Psoas muscle (tissue), 8 donors: ENCODE results near the gene ATP6V0E1. TPM values are rescaled to one million over a fixed set of nuclear protein-coding genes. Genes with fewer than 3 reads are reported as not detected.

Experiments used
- ATAC-seq, 4 donors: fragments of 200-7000 bp; cut with Tn5 transposase; one replicate each; pipeline ENCODE4 v1.9.1; 2020; ENCODE audit warnings: moderate library complexity in 3 of 4, mild to moderate bottlenecking in 2 of 4
- DNase-seq, 2 donors: peaks; one replicate each; pipeline ENCODE4 v3.0.0-alpha.2; 2020
- H3K27ac ChIP-seq: fragments of 200-600 bp; one replicate; pipeline ENCODE4 v1.8.0; 2022
- H3K27me3 ChIP-seq, 3 donors: fragments of 200-600 bp in 1 of 3; one replicate each; pipeline versions ENCODE4 v1.6.1 to v1.8.0; 2013 to 2022; ENCODE audit warnings: low read length in 2 of 3, mild to moderate bottlenecking in 2 of 3, moderate library complexity in 1 of 3; ENCODE audit not compliant: insufficient read depth in 3 of 3
- H3K36me3 ChIP-seq, 2 donors: fragments of 200-600 bp in 1 of 2; one replicate each; pipeline versions ENCODE4 v1.6.1 to v1.8.0; 2013 to 2022; ENCODE audit warnings: low read depth in 1 of 2, mild to moderate bottlenecking in 1 of 2, moderate library complexity in 1 of 2; ENCODE audit not compliant: insufficient read depth in 1 of 2
- H3K4me1 ChIP-seq: fragments of 200-600 bp; one replicate; pipeline ENCODE4 v1.8.0; 2022
- H3K4me3 ChIP-seq: fragments of 200-600 bp; one replicate; pipeline ENCODE4 v1.8.0; 2022; ENCODE audit warnings: mild to moderate bottlenecking
- H3K9me3 ChIP-seq: fragments of 200-600 bp; one replicate; pipeline ENCODE4 v1.8.0; 2022
- WGBS, 3 donors: extraction: QIAGEN DNeasy Blood & Tissue Kit; methylation state at CpG; one replicate each; pipeline versions ENCODE4 v1.1.6 to v1.1.7; 2013; 5-methylcytosine and 5-hydroxymethylcytosine counted together
- intact Hi-C, 2 donors: fragments of 100-400 bp; cut with DNase I; formaldehyde crosslinking; loops; one replicate each; pipeline versions ENCODE4 v1.11.0 to v1.14.2; 2022
- polyA plus RNA-seq, 3 donors: library from polyadenylated mRNA; stranded (reverse); fragments of 200-250 nt; gene quantifications; one replicate each; pipeline ENCODE4 v1.2.3, GENCODE V29; 2013
- total RNA-seq, 4 donors: library from RNA; stranded (reverse); fragmentation: NEBNext Ultra II Directional in 2 of 4; extraction: Animal tissue kit (Norgen Biotek cat#: 25700) in 2 of 4; gene quantifications; one replicate each; pipeline versions ENCODE4 v1.2.1 to v1.2.4, GENCODE V29; 2021 to 2023
- TF ChIP-seq, protein P1 (sequence below): fragments of 200-600 bp; IDR thresholded peaks from one replicate; pipeline ENCODE4 v1.8.0; 2022; ENCODE audit warnings: antibody characterized with exemption
- donor health status: healthy with polysubstance abuse.
- donor health status: DM: no; HTN: no; CAD: no; lungs with moderate emphysema.
- donor health status: Bipolar disorder and iron deficiency.
- donor health status: healthy.
- donor health status: DM: yes; HTN: yes; CAD: no.
- donor health status: DM: no; HTN: no; CAD: no.
- donor health status: DM: no; HTN: no; CAD: no.
- donor health status: DM: yes; HTN: yes; CAD: no.

Gene ATP6V0E1
- total and polyA plus RNA-seq, 7 donors: 97.8 to 319 (median 163) TPM

DNA sequence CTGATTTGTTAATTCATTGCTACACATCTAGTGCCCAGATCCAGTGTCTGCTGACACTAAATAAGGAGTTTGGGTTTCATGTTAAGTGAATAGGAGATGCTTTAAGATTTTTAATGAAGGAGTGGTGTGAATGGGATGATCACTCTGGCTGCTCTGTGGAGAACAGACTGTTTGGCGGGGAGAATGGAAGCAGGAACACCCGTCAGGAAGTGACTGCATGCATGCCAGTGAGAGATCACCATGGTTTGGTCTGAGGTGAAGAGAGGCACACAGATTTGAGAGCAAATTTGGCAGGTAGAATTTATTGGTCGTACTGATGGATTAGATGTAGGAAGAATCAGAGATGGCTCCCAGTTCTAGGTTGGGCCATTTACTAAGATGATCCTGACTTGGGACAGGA lies 19.8 kb downstream of the ATP6V0E1 start:
- no peaks in the 10 kb centered on the region for H3K27me3 ChIP-seq
- peaks cover 38% of the 10 kb centered on the region for H3K4me1 ChIP-seq
- peaks cover 0 to 3% of the 10 kb centered on the region in 2 donors for H3K36me3 ChIP-seq
- DNase-seq (no peak), ATAC-seq (peak in 1 of 4 donors; percentile 22)
- intact Hi-C loops: no loop called here
- H3K4me3 ChIP-seq: no peak overlapping the region
- no peaks in the 10 kb centered on the region for H3K9me3 ChIP-seq
- TF ChIP-seq, protein P1, sequence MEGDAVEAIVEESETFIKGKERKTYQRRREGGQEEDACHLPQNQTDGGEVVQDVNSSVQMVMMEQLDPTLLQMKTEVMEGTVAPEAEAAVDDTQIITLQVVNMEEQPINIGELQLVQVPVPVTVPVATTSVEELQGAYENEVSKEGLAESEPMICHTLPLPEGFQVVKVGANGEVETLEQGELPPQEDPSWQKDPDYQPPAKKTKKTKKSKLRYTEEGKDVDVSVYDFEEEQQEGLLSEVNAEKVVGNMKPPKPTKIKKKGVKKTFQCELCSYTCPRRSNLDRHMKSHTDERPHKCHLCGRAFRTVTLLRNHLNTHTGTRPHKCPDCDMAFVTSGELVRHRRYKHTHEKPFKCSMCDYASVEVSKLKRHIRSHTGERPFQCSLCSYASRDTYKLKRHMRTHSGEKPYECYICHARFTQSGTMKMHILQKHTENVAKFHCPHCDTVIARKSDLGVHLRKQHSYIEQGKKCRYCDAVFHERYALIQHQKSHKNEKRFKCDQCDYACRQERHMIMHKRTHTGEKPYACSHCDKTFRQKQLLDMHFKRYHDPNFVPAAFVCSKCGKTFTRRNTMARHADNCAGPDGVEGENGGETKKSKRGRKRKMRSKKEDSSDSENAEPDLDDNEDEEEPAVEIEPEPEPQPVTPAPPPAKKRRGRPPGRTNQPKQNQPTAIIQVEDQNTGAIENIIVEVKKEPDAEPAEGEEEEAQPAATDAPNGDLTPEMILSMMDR: no peak
- H3K27ac ChIP-seq: no peak overlapping the region
- WGBS, 3 donors: 67 to 76% (median 69%) methylated on average over 3 of the region's 3 CpGs

DNA sequence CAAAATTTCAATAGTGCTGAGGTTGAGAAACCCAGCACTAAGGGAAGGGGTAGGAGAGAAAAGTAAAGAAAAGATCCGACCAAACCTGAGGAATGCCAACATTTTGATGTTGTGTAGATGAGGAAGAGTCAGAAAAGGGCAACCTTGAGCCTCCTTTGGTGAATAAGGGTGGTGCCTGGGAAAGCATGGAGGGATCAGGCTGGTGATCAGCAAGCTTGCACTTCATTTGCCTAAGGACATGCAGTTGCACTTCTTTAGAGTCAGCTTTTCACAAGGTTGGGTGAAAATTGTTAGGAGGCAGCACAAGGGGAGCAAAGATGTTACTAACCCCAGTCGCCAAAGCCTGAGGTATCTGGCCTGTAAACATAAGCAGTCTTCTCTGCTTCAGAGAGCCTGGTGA lies 20.4 kb downstream of the ATP6V0E1 start:
- intact Hi-C loops: no loop called here
- WGBS, 3 donors: 83 to 89% (median 84%) methylated on average over 2 of the region's 2 CpGs

DNA sequence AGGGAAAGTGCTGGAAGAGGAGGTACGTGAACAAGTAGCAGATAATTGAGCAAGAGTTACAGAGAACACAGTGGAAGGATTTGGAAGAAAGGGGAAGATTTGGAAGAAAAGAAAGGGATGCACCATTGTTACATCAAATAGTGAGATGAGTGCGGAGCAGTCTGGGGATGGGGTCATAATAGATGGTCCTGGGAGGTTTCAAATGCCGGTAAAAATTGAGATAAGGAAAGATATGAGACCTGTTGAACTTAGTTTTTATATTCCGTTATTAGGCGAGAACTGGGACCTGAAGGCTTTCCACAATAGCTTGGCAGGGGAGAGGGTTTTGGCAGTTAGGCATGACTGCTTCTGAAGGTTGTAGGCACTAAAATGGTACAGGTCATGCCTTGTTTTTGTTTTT lies 20.9 kb downstream of the ATP6V0E1 start:
- WGBS, 3 donors: 83 to 93% (median 88%) methylated on average over 5 of the region's 5 CpGs
- Histone ChIP-seq H3K4me1 (peaks cover 31% of the 10 kb centered on the region), H3K27me3 (no peaks in the 10 kb centered on the region), H3K36me3 (no peaks in the 10 kb centered on the region), H3K4me3 (no peak overlapping the region), H3K9me3 (no peaks in the 10 kb centered on the region), H3K27ac (no peak overlapping the region)
- intact Hi-C loops: no loop called here
- TF ChIP-seq, protein P1: no peak
- DNase-seq (no peak), ATAC-seq (no peak)

More for the DNA sequence above, 20.4 kb downstream of the ATP6V0E1 start:
- TF ChIP-seq, protein P1: no peak
- Histone ChIP-seq H3K4me1 (peaks cover 36% of the 10 kb centered on the region), H3K9me3 (no peaks in the 10 kb centered on the region), H3K27me3 (no peaks in the 10 kb centered on the region), H3K27ac (no peak overlapping the region), H3K36me3 (no peaks in the 10 kb centered on the region), H3K4me3 (no peak overlapping the region)
- DNase-seq (no peak), ATAC-seq (no peak)

DNA sequence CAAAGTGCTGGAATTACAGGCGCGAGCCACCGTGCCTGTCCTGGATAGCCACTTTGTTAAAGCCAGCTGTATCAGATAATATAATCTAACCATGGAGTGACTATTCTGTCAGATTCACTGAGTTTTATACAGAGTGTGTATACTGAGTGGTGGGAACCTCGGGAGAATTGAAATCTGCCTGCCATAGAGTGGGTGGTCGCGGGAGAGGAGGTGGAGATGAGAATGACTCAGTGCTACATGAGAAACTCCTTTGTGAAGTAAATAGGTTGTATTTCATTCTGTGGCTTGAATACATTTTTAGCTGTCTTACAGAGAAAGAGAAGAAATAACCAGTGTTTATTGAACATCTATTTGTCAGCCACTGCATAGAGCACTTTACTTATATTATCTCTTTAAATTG lies 26.4 kb downstream of the ATP6V0E1 start:
- Histone ChIP-seq H3K36me3 (no peaks in the 10 kb centered on the region), H3K27me3 (no peaks in the 10 kb centered on the region), H3K27ac (no peak overlapping the region), H3K9me3 (no peaks in the 10 kb centered on the region), H3K4me1 (peaks cover 24% of the 10 kb centered on the region), H3K4me3 (no peak overlapping the region)
- ATAC-seq (no peak), DNase-seq (no peak)
- WGBS, 3 donors: 75 to 86% (median 79%) methylated on average over 6 of the region's 6 CpGs
- TF ChIP-seq, protein P1: no peak
- intact Hi-C loops: no loop called here
